ENCODE measurements around the gene WAPL. TPM values are rescaled to one million over a fixed set of nuclear protein-coding genes. Genes with fewer than 3 reads are reported as not detected.

WAPL gene
- total RNA-seq, 6 experiments from 2014 or later = 30.7 to 37.1 (median 33.6) TPM

DNA sequence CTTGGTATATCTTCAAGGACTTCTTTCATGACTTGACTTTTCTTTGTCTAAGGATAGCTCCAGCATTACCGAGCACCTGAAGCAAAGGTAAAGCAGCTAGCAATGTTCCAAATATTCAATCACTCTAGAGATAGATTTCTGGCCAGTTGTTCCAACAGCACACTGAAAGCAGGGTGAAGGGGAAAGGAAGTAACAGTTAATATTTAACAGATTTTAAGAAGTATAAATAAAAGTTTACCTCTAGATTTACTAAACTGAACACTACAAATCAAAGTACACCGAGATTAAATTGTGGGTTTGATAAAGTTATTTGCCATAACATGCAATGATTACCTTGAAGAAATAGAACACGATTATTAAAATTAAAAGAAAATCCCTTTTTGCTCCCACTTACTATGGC lies 84.1 kb downstream of the WAPL start:
- H3K4me3 Mint-ChIP-seq = no peak overlapping the region
- H3K27ac Mint-ChIP-seq = no peak overlapping the region
- TF ChIP-seq, protein P1, sequence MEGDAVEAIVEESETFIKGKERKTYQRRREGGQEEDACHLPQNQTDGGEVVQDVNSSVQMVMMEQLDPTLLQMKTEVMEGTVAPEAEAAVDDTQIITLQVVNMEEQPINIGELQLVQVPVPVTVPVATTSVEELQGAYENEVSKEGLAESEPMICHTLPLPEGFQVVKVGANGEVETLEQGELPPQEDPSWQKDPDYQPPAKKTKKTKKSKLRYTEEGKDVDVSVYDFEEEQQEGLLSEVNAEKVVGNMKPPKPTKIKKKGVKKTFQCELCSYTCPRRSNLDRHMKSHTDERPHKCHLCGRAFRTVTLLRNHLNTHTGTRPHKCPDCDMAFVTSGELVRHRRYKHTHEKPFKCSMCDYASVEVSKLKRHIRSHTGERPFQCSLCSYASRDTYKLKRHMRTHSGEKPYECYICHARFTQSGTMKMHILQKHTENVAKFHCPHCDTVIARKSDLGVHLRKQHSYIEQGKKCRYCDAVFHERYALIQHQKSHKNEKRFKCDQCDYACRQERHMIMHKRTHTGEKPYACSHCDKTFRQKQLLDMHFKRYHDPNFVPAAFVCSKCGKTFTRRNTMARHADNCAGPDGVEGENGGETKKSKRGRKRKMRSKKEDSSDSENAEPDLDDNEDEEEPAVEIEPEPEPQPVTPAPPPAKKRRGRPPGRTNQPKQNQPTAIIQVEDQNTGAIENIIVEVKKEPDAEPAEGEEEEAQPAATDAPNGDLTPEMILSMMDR (IDR thresholded peaks at IDR 0.05) = no peak
- no peaks in the 10 kb centered on the region for H3K9me3 Mint-ChIP-seq
- peaks cover 22% of the 10 kb centered on the region for H3K4me1 Mint-ChIP-seq (ENCODE audit: low read depth)
- no peaks in the 10 kb centered on the region; the same call in none of the 2 replicates for H3K27me3 Mint-ChIP-seq (ENCODE audit: insufficient read depth)
- no peak for DNase-seq
- peaks cover 37% of the 10 kb centered on the region for H3K36me3 Mint-ChIP-seq (ENCODE audit: low read depth)

DNA sequence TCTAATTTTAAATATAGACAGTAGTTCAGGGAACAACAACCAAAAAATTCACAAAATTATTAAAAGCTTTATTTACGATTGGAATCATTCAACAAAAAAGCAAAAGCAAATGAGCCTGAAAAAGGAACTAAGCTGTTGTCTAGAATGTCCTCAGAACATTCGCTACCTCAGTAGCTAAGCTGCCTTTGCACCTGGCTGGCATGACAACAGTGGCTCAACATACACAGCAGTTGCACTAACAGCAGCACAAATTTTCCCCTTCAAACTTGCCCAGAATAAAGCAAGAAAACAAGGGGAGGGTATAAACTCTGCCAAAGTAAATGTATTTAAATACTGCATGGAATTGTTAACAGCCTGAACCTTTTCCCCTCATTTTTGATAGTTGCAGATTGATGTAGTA lies 84.6 kb downstream of the WAPL start:
- H3K36me3 Mint-ChIP-seq (ENCODE audit: low read depth) = peaks cover 36% of the 10 kb centered on the region

DNA sequence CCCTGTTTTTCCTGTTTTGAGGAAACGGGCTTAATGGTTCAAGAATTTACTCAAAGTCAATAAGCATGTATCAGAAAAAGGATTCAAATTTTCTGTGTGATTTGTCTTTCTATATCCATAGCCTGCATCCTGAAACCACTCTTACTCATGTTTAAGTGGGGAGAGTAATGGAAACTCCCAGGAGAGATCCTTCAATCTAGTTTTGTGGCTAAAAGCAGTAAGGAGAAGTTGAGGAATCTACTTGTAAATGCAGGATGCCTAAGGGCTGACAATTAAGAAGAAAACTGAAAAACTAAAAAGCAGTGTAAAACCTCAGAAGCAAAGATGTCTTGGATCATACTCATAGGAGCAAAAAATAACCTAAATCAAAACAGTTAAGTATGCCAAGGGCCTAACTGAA lies 86.9 kb downstream of the WAPL start:
- peaks cover 16% of the 10 kb centered on the region for H3K36me3 Mint-ChIP-seq (ENCODE audit: low read depth)
- TF ChIP-seq, protein P1 (IDR thresholded peaks at IDR 0.05) = no peak
- H3K27me3 Mint-ChIP-seq (ENCODE audit: insufficient read depth) = no peaks in the 10 kb centered on the region; the same call in 1 of the 2 replicates
- H3K4me1 Mint-ChIP-seq (ENCODE audit: low read depth) = peaks cover 4% of the 10 kb centered on the region
- DNase-seq = no peak
- H3K9me3 Mint-ChIP-seq = no peaks in the 10 kb centered on the region
- no peak overlapping the region for H3K4me3 Mint-ChIP-seq
- H3K27ac Mint-ChIP-seq = no peak overlapping the region

More for the DNA sequence above, 84.6 kb downstream of the WAPL start:
- Mint-ChIP-seq H3K27me3 (ENCODE audit: insufficient read depth) (no peaks in the 10 kb centered on the region; the same call in none of the 2 replicates), H3K4me3 (no peak overlapping the region), H3K4me1 (ENCODE audit: low read depth) (peaks cover 22% of the 10 kb centered on the region), H3K27ac (no peak overlapping the region), H3K9me3 (no peaks in the 10 kb centered on the region)
- no peak for DNase-seq
- TF ChIP-seq, protein P1 (IDR thresholded peaks at IDR 0.05) = no peak

DNA sequence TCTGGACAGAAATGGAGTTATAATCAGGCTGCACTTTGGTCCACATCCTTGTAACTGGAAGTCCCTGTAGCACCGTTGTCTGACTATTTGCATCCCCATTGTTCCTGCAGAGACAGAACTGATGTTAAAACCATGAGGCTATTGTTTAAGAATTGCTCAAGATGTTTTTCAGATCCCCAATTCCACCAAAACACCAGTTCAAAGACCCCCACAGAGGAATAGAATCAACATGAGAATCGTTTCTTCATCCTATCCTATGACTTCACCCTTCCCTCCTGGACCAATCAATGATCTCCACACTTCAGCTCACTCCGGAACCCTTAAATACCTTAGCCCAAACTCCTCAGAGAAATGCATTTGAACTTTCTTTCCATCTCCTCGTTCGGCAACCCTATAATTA lies 97.9 kb downstream of the WAPL start:
- Mint-ChIP-seq H3K36me3 (ENCODE audit: low read depth) (no peaks in the 10 kb centered on the region), H3K27me3 (ENCODE audit: insufficient read depth) (peaks cover 3% of the 10 kb centered on the region), H3K4me1 (ENCODE audit: low read depth) (no peaks in the 10 kb centered on the region), H3K4me3 (no peak overlapping the region), H3K27ac (no peak overlapping the region), H3K9me3 (no peaks in the 10 kb centered on the region)
- TF ChIP-seq, protein P1 (IDR thresholded peaks at IDR 0.05) = no peak
- no peak for DNase-seq

DNA sequence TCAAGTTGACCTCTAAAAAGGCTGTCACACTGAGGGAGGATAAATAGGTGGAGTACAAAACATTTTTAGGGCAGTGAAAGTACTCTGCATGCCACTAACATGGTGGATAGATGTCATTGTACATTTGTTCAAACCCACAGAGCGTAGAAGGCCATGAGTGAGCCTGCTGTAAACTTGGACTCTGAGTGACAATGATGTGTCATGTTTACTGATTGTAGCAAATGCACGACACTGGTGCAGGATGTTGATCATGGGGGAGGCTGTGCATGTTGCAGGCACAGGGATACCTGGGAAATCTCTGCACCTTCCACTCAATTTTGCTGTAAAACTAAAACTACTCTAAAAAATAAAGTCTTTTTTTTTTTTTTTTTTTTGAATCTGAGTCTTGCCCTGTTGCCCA lies 102.5 kb downstream of the WAPL start:
- H3K27ac Mint-ChIP-seq = no peak overlapping the region
- H3K36me3 Mint-ChIP-seq (ENCODE audit: low read depth) = no peaks in the 10 kb centered on the region
- no peak overlapping the region for H3K4me3 Mint-ChIP-seq
- no peaks in the 10 kb centered on the region for H3K4me1 Mint-ChIP-seq (ENCODE audit: low read depth)
- peaks cover 1% of the 10 kb centered on the region for H3K27me3 Mint-ChIP-seq (ENCODE audit: insufficient read depth)
- H3K9me3 Mint-ChIP-seq = no peaks in the 10 kb centered on the region
- DNase-seq = no peak
- TF ChIP-seq, protein P1 (IDR thresholded peaks at IDR 0.05) = no peak

DNA sequence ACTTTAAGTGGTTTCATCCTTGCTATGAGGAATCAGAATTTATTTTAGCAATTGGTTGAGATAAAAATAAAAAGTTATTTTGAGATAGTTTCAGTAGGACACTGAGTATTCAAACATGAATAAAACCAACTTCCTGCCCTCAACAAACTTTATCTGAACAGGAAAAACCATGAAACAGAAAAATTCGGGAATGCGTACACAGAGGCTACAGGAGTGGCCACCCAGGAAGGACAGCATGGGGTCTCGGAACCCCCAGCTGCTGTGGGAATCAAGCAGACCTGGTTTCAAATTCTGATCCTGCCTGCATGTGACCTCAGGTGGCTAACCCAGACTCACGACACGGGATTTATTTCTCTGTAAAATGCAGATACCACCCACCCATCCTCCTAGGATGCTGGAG lies 106.0 kb downstream of the WAPL start:
- no peak overlapping the region for H3K27ac Mint-ChIP-seq
- no peak for DNase-seq

More for the DNA sequence above, 106.0 kb downstream of the WAPL start:
- TF ChIP-seq, protein P1 (IDR thresholded peaks at IDR 0.05) = no peak
- Mint-ChIP-seq H3K4me3 (no peak overlapping the region), H3K9me3 (peaks cover 6% of the 10 kb centered on the region; the same call in 1 of the 2 replicates), H3K27me3 (ENCODE audit: insufficient read depth) (peaks cover 2% of the 10 kb centered on the region), H3K4me1 (ENCODE audit: low read depth) (peaks cover 30% of the 10 kb centered on the region), H3K36me3 (ENCODE audit: low read depth) (peaks cover 7% of the 10 kb centered on the region)

All from HFFc6 (cell line).